Central memory CD8-positive, alpha-beta T cell (primary cell): ENCODE measurements around the gene ADAMTSL5.
"Not testable (repeated sequence)": the region's sequence is repeated elsewhere in the genome, so short reads cannot be mapped to it uniquely, and the experiment has no call there.

ENCODE experiments used
- ATAC-seq: fragments of 150-1000 bp; cut with Tn5 transposase; replicated peaks from 2 replicates; pipeline ENCODE4 v1.10.0; 2022; ENCODE audit warnings: mild to moderate bottlenecking, moderate FRiP score, moderate number of reproducible peaks; ENCODE audit not compliant: poor library complexity, severe bottlenecking; ENCODE audit errors: extremely low read depth
- DNase-seq, 2 donors: peaks; one replicate each; pipeline ENCODE4 v3.0.0; 2021; ENCODE audit warnings: low spot score in 2 of 2
- H3K27ac Mint-ChIP-seq: one replicate; pipeline ENCODE4 v1.8.0; 2022; ENCODE audit warnings: low read depth, mild to moderate bottlenecking, moderate library complexity, mixed read lengths
- H3K27me3 Mint-ChIP-seq: one replicate; pipeline ENCODE4 v1.8.0; 2022; ENCODE audit warnings: mixed read lengths
- H3K36me3 Mint-ChIP-seq: one replicate; pipeline ENCODE4 v1.8.0; 2022; ENCODE audit warnings: mild to moderate bottlenecking, moderate library complexity, mixed read lengths; ENCODE audit not compliant: insufficient read depth
- H3K4me1 Mint-ChIP-seq: one replicate; pipeline ENCODE4 v1.8.0; 2022; ENCODE audit warnings: mixed read lengths
- H3K4me3 Mint-ChIP-seq: one replicate; pipeline ENCODE4 v1.8.0; 2022; ENCODE audit warnings: mild to moderate bottlenecking, moderate library complexity, mixed read lengths
- H3K9me3 Mint-ChIP-seq: one replicate; pipeline ENCODE4 v1.8.0; 2022; ENCODE audit warnings: mixed read lengths

ADAMTSL5 gene

DNA sequence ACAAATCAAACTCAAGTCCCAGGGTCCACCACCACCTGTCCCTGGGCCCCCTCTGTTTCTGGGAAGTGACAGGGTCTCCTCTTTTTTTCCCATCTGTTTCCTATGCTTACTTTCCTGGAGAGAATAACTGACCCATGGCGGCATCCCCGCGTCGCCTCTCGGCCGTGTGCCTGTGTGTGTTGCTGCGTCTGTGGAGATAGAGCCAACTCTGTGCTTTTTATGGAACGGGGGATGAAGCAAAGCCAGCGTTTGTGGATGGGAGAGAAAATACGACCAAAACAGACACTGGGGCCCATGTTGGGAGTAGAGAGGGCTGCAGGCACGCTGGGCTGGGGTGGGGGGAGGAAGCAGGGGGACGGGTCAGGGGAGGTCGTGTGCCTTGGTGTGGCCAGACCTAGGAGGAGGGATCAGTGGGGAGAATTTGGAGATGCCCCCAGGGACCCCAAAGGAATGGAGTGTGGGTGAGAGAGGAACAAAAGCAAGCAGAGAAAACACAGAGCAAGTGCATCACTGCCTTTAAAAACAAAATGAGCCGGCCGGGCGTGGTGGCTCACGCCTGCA, 27.6 kb upstream of the ADAMTSL5 start:
- DNase-seq (no peak), ATAC-seq (no peak)
- Mint-ChIP-seq H3K4me3 (no peak overlapping the region), H3K27me3 (peaks cover 31% of the 10 kb centered on the region), H3K36me3 (no peaks in the 10 kb centered on the region), H3K27ac (no peak overlapping the region), H3K9me3 (no peaks in the 10 kb centered on the region), H3K4me1 (no peaks in the 10 kb centered on the region)

DNA sequence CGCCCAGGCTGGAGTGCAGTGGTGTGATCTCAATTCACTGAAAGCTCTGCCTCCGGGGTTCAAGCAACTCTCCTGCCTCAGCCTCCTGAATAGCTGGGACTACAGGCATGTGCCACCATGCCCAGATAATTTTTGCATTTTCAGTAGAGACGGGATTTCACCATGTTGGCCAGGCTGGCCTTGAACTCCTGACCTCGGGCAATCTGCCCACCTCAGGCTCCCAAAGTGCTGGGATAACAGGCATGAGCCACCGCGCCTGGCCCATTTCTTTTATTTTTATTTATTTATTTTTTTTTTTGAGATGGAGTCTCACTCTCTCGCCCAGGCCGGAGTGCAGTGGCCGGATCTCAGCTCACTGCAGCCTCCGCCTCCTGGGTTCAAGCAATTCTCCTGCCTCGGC, 26.9 kb upstream of the ADAMTSL5 start:
- H3K36me3 Mint-ChIP-seq, ATAC-seq, DNase-seq, H3K4me1 Mint-ChIP-seq, H3K9me3 Mint-ChIP-seq, H3K4me3 Mint-ChIP-seq, H3K27ac Mint-ChIP-seq: not testable (repeated sequence)
- peaks cover 37% of the 10 kb centered on the region for H3K27me3 Mint-ChIP-seq

DNA sequence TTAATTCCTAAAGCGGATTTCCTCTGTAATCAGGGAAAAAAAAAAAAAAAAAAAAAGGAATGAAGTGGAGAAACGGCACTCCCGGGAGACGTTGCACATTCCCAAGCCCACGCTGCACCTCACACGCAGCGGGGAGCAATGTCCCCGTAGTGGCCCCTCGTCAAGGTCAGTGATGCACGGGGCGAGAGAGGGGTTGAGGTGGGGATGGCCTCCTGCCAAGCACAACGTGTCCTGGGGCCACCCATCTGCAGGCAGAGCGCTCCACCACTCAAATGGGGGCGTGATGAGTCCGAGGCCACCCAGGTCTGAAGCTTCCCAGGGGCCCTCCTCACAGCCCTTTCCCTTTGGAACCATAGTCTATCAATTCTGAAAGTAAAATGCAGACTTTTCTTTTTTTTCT, 26.2 kb upstream of the ADAMTSL5 start:
- Mint-ChIP-seq H3K27me3 (peaks cover 37% of the 10 kb centered on the region), H3K4me3 (no peak overlapping the region), H3K36me3 (no peaks in the 10 kb centered on the region), H3K27ac (no peak overlapping the region), H3K9me3 (no peaks in the 10 kb centered on the region), H3K4me1 (no peaks in the 10 kb centered on the region)
- DNase-seq: no peak
- no peak for ATAC-seq

DNA sequence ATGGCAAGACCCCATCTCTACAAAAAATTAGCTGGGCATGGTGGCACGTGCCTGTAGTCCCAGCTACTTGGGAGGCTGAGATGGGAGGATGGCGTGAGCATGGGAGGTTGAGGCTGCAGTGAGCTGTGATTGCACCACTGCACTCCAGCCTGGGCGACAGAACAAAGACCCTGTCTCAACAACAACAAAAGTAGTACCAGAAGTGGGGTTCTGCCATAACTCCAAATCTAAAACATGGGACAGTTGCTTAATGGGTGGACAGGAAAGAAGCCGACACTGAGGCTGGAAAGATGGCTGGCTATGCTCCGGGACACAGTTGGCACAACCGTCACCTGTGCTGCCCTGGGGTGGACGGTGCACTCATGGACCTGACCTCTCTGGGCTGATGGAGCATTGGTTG, 22.9 kb upstream of the ADAMTSL5 start:
- not testable (repeated sequence) for H3K9me3 Mint-ChIP-seq, H3K27ac Mint-ChIP-seq, H3K36me3 Mint-ChIP-seq, H3K4me3 Mint-ChIP-seq, H3K4me1 Mint-ChIP-seq, ATAC-seq, DNase-seq
- H3K27me3 Mint-ChIP-seq: peaks cover 38% of the 10 kb centered on the region

DNA sequence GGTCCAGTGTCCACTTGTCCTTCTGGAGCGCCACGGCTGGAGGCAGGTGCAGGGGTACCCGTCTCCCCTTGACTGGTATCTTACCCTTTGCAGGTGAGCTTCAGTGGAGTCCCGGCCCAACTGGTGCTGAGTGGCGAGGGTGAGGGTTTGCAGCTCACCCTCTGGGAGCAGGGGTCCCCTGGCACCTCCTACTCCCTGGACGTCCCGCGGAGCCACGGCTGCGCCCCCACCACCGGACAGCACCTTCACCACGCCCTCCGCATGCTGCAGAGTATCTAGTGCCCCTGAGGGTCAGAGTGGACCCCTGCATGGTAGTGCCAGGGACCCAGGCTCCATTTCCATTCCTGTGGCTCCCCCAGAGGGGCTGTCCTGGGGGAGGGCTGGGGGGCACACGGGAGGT, 22.2 kb upstream of the ADAMTSL5 start:
- Mint-ChIP-seq H3K36me3 (peaks cover 1% of the 10 kb centered on the region), H3K9me3 (no peaks in the 10 kb centered on the region), H3K27me3 (peaks cover 38% of the 10 kb centered on the region), H3K27ac (no peak overlapping the region), H3K4me3 (no peak overlapping the region), H3K4me1 (no peaks in the 10 kb centered on the region)
- DNase-seq (no peak), ATAC-seq (no peak)

DNA sequence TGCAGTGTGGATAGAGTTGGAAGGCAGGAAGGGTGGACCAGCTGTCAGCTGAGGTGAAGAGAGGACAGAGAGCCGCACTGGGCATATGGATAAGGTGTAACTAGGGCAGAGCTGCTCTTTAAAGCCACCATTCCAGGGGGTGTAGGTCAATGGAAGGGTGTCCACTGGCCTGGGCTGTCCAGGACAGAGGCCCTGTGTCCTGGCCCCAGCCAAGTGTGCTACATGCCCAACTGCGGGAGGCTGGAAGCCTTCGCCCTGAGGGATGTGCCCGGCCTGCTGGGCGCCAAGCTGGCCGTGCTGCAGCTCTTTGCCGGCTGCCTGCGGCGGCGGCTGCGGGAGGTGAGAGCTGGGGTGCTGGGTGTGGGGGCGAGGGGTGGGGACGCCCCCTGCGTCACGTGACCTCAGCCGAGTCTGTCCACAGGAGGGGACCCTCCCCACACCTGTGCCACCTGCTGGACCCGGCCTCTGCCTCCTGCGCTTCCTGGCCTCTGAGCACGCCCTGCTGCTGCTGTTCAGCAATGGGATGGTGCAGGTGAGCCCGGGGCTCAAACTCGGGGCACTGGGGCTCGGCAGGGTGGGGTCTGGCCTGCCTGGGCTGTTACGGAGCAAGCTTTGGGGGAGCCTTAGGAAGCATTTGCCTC, 20.8 kb upstream of the ADAMTSL5 start:
- Mint-ChIP-seq H3K27ac (no peak overlapping the region), H3K4me3 (no peak overlapping the region), H3K27me3 (peaks cover 41% of the 10 kb centered on the region), H3K36me3 (peaks cover 1% of the 10 kb centered on the region), H3K4me1 (no peaks in the 10 kb centered on the region), H3K9me3 (no peaks in the 10 kb centered on the region)
- DNase-seq: no peak
- no peak for ATAC-seq

DNA sequence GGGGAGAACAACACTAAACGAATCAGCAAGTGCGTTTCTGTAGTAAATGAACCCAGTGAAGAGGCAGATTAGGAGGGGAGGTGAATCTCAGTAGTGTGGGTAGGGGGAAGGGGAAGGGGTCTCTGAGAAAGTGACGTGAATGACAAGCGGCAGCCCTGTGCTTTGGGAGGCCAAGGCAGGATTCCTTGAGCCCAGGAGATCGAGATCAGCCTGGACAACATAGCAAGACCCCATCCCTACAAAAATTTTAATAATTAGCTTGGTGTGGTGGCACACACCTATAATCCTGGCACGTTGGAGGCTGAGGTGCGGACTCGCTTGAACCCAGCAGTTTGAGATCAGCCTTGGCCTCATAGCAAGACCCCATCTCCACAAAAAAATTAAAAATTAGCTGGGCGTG, 19.2 kb upstream of the ADAMTSL5 start:
- H3K4me1 Mint-ChIP-seq: no peaks in the 10 kb centered on the region
- H3K27ac Mint-ChIP-seq: no peak overlapping the region
- H3K9me3 Mint-ChIP-seq: no peaks in the 10 kb centered on the region
- H3K36me3 Mint-ChIP-seq: peaks cover 1% of the 10 kb centered on the region
- no peak overlapping the region for H3K4me3 Mint-ChIP-seq
- DNase-seq (no peak), ATAC-seq (no peak)
- peaks cover 51% of the 10 kb centered on the region for H3K27me3 Mint-ChIP-seq

DNA sequence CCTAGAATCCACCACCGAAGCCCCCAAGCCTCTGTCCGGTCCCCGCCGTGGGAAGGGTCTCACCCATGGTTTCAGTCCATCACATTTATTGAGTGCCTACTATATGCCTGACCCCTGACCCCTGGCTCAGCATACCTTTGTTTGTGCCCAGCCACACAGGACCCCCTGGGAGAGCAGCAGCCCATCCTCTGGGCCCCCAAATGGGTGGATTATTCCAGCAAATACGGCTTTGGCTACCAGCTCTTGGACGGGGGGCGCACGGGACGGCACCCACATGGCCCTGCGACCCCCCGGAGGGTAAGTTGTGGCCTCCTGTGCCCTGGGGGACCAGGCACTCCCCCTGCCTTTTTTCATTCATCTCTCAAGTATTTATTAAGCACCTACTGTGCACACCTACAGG, 18.8 kb upstream of the ADAMTSL5 start:
- no peaks in the 10 kb centered on the region for H3K4me1 Mint-ChIP-seq
- no peaks in the 10 kb centered on the region for H3K9me3 Mint-ChIP-seq
- no peak for DNase-seq
- peaks cover 55% of the 10 kb centered on the region for H3K27me3 Mint-ChIP-seq
- ATAC-seq: no peak
- no peak overlapping the region for H3K4me3 Mint-ChIP-seq
- H3K36me3 Mint-ChIP-seq: peaks cover 1% of the 10 kb centered on the region
- no peak overlapping the region for H3K27ac Mint-ChIP-seq

DNA sequence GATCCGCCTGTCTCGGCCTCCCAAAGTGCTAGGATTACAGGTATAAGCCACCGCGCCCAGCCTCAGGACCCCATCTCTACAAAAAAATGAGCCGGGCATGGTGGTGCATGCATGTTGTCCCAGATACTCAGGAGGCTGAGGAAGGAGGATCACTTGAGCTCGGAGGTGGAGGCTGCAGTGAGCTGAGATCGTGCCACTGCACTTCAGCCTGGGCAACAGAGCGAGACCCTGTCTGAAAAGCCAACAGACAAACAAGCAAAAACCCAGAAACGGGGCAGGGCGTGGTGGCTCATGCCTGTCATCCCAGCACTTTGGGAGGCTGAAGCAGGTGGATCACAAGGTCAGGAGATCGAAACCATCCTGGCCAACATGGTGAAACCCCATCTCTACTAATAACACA, 18.0 kb upstream of the ADAMTSL5 start:
- H3K27me3 Mint-ChIP-seq: peaks cover 62% of the 10 kb centered on the region
- H3K4me3 Mint-ChIP-seq, H3K4me1 Mint-ChIP-seq, DNase-seq, H3K36me3 Mint-ChIP-seq, H3K27ac Mint-ChIP-seq, ATAC-seq, H3K9me3 Mint-ChIP-seq: not testable (repeated sequence)

DNA sequence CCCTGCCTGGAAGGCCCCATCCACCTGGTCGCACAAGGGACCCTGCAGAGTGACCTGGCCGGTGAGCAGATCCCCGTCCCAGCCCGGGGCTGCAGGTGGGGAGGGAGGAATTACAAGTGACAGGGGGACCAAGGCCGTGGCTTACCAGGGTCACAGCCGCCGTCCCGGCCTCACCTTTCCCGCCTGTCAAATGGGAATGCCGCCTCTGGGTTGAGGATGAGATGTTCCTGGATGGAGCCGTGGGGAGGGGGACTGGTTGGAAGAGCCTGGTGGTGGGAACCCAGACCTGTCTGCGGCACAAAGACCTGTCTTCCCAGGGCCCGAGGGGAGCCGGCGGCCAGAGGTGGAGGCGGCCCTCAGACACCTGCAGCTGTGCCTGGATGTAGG, 16.6 kb upstream of the ADAMTSL5 start:
- Mint-ChIP-seq H3K9me3 (no peaks in the 10 kb centered on the region), H3K27me3 (peaks cover 68% of the 10 kb centered on the region), H3K4me1 (peaks cover 5% of the 10 kb centered on the region), H3K36me3 (peaks cover 3% of the 10 kb centered on the region), H3K27ac (no peak overlapping the region), H3K4me3 (no peak overlapping the region)
- no peak for ATAC-seq
- no peak for DNase-seq

DNA sequence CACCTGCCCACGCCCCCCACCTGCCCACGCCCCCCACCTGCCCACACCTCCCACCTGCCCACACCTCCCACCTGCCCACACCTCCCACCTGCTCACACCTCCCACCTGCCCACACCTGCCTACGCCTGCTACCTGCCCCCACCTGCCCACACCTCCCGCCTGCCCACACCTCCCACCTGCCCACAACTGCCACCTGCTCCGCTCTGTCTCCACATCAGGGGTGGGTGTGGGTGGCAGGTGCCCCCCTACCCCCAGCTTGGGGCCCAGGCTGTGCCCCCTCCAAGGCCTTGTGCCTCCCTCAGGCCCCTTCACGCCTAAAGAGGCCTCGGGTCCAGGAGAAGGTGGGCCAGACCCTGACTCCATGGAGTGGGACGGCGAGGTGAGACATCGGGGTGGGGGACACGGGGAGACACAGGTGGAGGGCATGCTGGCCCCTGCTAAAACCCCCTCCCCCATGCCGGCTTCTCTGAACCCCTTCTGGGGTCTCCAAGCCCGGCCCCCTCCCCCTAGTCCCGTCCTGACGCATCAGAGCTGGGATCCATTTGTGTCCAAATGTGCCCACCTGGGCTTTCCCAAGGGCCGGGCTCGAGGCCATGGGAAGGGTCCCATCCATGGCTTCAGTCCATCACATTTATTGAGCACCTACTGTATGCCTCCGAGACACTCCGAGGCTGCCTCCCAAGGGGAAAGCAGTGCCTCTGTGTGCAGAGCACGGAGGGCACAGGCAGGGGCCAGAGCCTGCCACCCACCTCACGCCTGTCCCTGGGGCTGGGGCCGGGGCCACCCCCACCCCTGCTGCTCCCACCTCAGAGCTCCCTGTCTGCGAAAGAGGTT, 16.0 kb upstream of the ADAMTSL5 start:
- Mint-ChIP-seq H3K9me3 (no peaks in the 10 kb centered on the region), H3K36me3 (peaks cover 3% of the 10 kb centered on the region), H3K4me1 (peaks cover 7% of the 10 kb centered on the region), H3K27ac (no peak overlapping the region), H3K4me3 (no peak overlapping the region), H3K27me3 (peaks cover 73% of the 10 kb centered on the region)
- no peak for DNase-seq
- no peak for ATAC-seq

DNA sequence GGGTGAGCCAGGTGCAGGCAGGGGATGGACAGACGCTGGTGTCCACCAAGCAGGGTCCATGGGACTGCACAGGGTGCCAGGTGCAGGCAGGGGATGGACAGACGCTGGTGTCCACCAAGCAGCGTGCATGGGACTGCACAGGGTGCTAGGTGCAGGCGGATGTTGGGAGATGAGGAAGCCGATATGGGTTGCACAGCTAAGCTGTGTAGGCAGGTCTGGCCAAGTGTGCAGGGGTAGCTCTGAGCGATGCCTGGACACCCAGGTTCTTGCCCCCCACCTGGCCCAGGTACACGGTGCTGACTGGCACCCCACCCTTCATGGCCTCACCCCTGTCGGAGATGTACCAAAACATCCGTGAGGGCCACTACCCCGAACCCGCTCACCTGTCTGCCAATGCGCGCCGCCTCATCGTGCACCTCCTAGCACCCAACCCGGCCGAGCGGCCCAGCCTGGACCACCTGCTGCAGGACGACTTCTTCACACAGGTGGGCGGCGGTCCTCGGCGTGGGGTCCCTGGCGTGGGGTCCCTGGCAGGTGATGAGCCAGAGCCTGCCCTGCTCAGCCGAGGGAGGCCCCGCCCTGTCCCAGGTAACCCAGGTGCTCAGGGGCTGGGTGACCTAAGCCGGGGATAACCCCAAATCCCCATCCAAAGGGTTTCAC, 15.0 kb upstream of the ADAMTSL5 start:
- Mint-ChIP-seq H3K4me3 (no peak overlapping the region), H3K4me1 (peaks cover 7% of the 10 kb centered on the region), H3K9me3 (no peaks in the 10 kb centered on the region), H3K27ac (no peak overlapping the region), H3K36me3 (peaks cover 3% of the 10 kb centered on the region), H3K27me3 (peaks cover 73% of the 10 kb centered on the region)
- ATAC-seq (no peak), DNase-seq (no peak)
